Loucy (cell line): ENCODE measurements around the gene APBB2.

Source experiments
- H2AFZ ChIP-seq: fragments of 200-600 bp; sonication (generic); 2 replicates; pipeline ENCODE4 v1.6.0; 2016; ENCODE audit warnings: antibody characterized with exemption, mild to moderate bottlenecking, low read length, moderate library complexity
- H3F3A ChIP-seq: fragments of 200-600 bp; 2 replicates; pipeline ENCODE4 v1.6.0; 2016; ENCODE audit warnings: antibody characterized with exemption, low read depth, mild to moderate bottlenecking
- H3K27me3 ChIP-seq: fragments of 200-600 bp; sonication (generic); 2 replicates; pipeline ENCODE4 v1.6.1; 2014; ENCODE audit warnings: low read length, mild to moderate bottlenecking; ENCODE audit not compliant: insufficient read depth, poor library complexity, severe bottlenecking
- H3K36me3 ChIP-seq: fragments of 200-600 bp; sonication (generic); 2 replicates; pipeline ENCODE4 v1.6.1; 2016; ENCODE audit warnings: low read length; ENCODE audit not compliant: insufficient read depth
- H3K4me1 ChIP-seq: fragments of 200-600 bp; sonication (generic); 2 replicates; pipeline ENCODE4 v1.5.1; 2014; ENCODE audit warnings: low read length, mild to moderate bottlenecking; ENCODE audit not compliant: insufficient read depth, poor library complexity, severe bottlenecking
- H3K4me2 ChIP-seq: fragments of 200-600 bp; sonication (generic); 2 replicates; pipeline ENCODE4 v1.6.0; 2014; ENCODE audit warnings: antibody characterized with exemption, low read length, low read depth, mild to moderate bottlenecking; ENCODE audit not compliant: poor library complexity, severe bottlenecking
- H3K4me3 ChIP-seq: fragments of 200-600 bp; sonication (generic); 2 replicates; pipeline ENCODE4 v1.5.1; 2014; ENCODE audit warnings: low read length, mild to moderate bottlenecking, mixed read lengths; ENCODE audit not compliant: poor library complexity, severe bottlenecking
- H3K79me2 ChIP-seq: fragments of 200-600 bp; sonication (generic); 2 replicates; pipeline ENCODE4 v1.6.1; 2014; ENCODE audit warnings: low read length; ENCODE audit not compliant: insufficient read depth
- H3K9ac ChIP-seq: fragments of 200-600 bp; sonication (generic); 2 replicates; pipeline ENCODE4 v1.6.0; 2014; ENCODE audit warnings: mild to moderate bottlenecking, low read depth, low read length, moderate library complexity; ENCODE audit not compliant: poor library complexity, severe bottlenecking
- H3K9me2 ChIP-seq: fragments of 200-600 bp; sonication (generic); replicated peaks from 2 replicates; pipeline ENCODE4 v1.6.1; 2016; ENCODE audit warnings: low read depth, low read length, mixed read lengths
- H3K9me3 ChIP-seq: fragments of 200-600 bp; sonication (generic); 2 replicates; pipeline ENCODE4 v1.6.1; 2014; ENCODE audit warnings: mild to moderate bottlenecking, antibody characterized with exemption, low read length, low read depth; ENCODE audit not compliant: insufficient read depth
- H4K20me1 ChIP-seq: fragments of 200-600 bp; sonication (generic); 2 replicates; pipeline ENCODE4 v1.6.0; 2014; ENCODE audit warnings: antibody characterized with exemption, low read length, mild to moderate bottlenecking; ENCODE audit not compliant: insufficient read depth, poor library complexity, severe bottlenecking
- CTCF ChIP-seq: fragments of 200-600 bp; sonication (generic); conservative IDR thresholded peaks from 2 replicates; pipeline ENCODE4 v1.5.1; 2014; ENCODE audit warnings: mild to moderate bottlenecking, antibody characterized with exemption, low read length
- EZH2phosphoT487 ChIP-seq: fragments of 200-600 bp; IDR thresholded peaks from 2 replicates; pipeline ENCODE4 v1.6.1; 2018; ENCODE audit warnings: antibody characterized with exemption, mild to moderate bottlenecking, moderate library complexity, borderline replicate concordance

Gene APBB2

GRCh38 chr4:41189076-41189475 is 25.3 kb downstream of the APBB2 start:
- H3K4me3 ChIP-seq = no peak overlapping the region
- H3K9me2 ChIP-seq = no peaks in the 10 kb centered on the region
- H2AFZ ChIP-seq = no peak overlapping the region

DNA sequence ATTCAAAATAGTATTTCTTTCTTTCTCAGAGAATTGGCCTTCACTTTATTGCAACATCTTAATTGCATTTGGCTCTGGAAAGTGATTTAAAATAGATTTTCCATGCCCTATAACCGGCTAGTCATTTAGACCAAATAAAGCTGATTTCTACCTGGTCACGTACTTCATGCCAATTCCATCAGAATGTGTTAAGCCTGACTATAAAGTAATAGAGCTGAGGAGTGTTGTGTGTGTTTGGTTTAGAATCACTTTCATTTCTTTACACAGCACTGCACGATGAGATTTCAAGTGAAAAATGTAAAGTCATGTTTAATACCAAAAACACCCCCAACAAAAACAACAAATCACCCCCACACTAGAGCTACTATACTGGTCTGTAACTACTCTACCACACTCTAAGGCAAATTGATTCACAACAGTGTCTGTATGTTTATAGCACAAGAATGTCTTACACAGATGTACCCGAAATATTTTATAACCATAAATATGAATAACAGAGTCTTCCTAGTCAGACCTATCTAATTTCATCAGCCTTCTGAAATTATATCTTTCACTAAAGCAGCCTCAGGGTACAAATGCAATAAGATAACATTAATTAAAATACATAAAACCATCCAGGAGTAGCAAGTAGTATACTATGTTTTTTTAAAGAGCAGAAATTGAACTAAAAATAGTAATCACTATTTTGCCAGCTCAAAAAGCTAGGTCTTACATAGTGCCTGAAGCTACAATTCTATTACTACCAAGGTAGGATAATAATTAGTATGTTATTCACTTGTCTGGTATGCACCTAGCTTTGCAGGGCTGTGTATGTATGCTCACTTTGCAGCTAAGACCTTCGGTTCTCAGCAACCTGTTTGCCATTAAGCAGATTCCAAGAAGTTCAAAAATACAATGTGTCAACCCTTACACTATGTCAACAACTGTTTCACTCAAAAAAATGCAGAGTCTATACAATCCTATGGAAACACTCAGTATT is 28.4 kb downstream of the APBB2 start:
- TF ChIP-seq EZH2phosphoT487 = no peak
- TF ChIP-seq CTCF = no peak
- H2AFZ ChIP-seq = no peak overlapping the region
- H4K20me1 ChIP-seq = no peaks in the 10 kb centered on the region
- no peaks in the 10 kb centered on the region for H3K9me3 ChIP-seq
- H3K4me1 ChIP-seq = no peaks in the 10 kb centered on the region
- no peaks in the 10 kb centered on the region for H3F3A ChIP-seq
- no peaks in the 10 kb centered on the region for H3K27me3 ChIP-seq
- H3K36me3 ChIP-seq = no peaks in the 10 kb centered on the region
- H3K9ac ChIP-seq = no peak overlapping the region
- no peak overlapping the region for H3K4me3 ChIP-seq
- no peaks in the 10 kb centered on the region for H3K79me2 ChIP-seq
- H3K9me2 ChIP-seq = no peaks in the 10 kb centered on the region
- H3K4me2 ChIP-seq = no peak overlapping the region

More at GRCh38 chr4:41189076-41189475, 25.3 kb downstream of the APBB2 start:
- Histone ChIP-seq H3K9me3 (no peaks in the 10 kb centered on the region), H4K20me1 (no peaks in the 10 kb centered on the region), H3K27me3 (no peaks in the 10 kb centered on the region), H3F3A (no peaks in the 10 kb centered on the region), H3K79me2 (no peaks in the 10 kb centered on the region), H3K4me2 (no peak overlapping the region), H3K4me1 (no peaks in the 10 kb centered on the region), H3K9ac (no peak overlapping the region), H3K36me3 (no peaks in the 10 kb centered on the region)
- TF ChIP-seq EZH2phosphoT487 (no peak), CTCF (no peak)

DNA sequence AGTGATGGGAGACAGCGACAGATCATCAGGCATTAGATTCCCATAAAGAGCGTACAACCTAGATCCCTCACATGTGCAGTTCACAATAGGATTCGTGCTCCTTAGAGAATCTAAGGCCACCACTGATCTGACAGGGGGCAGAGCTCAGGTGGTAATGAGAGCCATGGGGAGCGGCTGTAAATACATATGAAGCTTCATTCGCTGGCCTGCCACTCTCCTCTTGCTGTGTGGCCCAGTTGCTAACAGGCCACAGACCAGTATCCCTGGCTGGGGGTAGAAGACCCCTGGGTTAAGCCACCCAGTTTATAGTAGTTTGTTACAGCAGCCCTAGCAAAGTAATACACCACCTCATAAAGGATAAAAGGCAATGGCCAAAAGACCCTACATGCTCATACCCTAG is 30.3 kb downstream of the APBB2 start:
- Histone ChIP-seq H3K9me3 (no peaks in the 10 kb centered on the region), H3K9ac (no peak overlapping the region), H3K4me3 (no peak overlapping the region), H3F3A (no peaks in the 10 kb centered on the region), H3K79me2 (no peaks in the 10 kb centered on the region), H3K4me1 (no peaks in the 10 kb centered on the region), H2AFZ (no peak overlapping the region), H3K9me2 (no peaks in the 10 kb centered on the region), H3K4me2 (no peak overlapping the region), H4K20me1 (no peaks in the 10 kb centered on the region), H3K27me3 (no peaks in the 10 kb centered on the region), H3K36me3 (no peaks in the 10 kb centered on the region)
- no peak for TF ChIP-seq CTCF
- no peak for TF ChIP-seq EZH2phosphoT487
